GM18868 (cell line): Measurements from ENCODE around the gene GJC1.

Experiments
- ATAC-seq: cut with Tn5 transposase; IDR thresholded peaks from one replicate; pipeline ENCODE4 v1.9.1; 2021; ENCODE audit warnings: mild to moderate bottlenecking, moderate library complexity; ENCODE audit not compliant: unreplicated experiment

GJC1 gene

DNA sequence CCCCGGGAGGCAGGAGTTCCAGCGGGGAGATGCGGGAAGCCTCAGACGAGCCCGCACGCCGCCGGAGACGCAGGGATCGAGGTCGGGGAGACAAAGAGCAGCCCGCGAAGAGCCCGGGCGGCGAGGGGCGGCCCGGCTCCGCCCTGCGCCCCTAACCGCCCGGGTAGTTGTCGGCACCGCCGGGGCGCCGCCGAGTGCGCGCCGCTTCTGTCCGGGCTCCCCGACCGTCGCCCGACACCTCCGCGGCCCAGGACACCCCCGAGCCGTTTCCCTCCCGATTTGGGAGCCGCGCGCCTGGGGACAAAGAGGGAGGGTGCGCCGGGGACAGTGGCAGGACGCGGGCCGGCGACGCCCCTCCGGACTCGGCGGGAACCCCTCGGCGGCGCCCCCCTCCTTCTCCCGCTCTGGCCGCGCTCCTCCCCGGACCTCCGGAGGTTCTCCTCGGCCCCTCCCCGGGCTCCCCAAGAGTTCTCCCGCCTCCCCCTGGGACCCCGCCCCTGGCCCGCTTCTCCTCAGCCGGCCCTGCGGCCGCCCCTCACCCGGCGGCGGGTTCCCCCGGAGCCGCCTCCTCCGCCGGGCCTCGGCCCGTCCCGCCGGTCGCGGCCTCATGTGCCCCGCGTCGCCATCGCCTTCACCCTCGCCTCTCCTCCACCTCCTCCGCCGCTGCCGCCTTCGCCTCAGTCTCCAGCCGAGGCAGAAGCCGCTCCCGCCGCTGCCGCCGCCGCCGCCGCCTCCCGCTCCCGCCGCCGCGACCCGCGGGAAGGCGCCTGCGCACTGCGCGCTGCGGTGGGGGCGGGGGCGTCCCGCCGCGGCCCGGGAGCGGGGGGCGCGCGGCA, at the start of gene GJC1:
TSS of gene GJC1 (minus strand) at position 765 of the 836 bp plus-strand sequence. CDS start 24,470 bp downstream, outside the sequence.
- ATAC-seq = no peak

DNA sequence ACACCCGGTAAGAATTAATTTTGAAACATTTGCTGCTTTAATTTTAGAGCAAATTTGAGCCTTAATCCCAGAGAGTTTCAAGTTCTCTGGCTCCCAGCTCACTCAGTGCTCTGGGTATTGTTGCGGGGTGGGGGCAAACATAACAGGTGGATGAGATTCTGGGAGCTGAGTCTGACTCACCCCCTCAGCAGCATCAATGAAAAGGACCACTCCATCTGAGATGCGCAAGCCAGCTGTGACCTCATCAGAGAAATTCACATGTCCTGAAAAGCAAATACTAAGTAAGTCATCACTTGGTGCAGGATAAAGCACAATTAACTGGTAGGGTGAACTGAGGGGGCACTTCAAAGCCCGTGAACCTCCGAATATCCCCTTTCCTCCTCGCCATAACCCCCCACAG, 49.3 kb upstream of the GJC1 start:
- ATAC-seq = no peak

DNA sequence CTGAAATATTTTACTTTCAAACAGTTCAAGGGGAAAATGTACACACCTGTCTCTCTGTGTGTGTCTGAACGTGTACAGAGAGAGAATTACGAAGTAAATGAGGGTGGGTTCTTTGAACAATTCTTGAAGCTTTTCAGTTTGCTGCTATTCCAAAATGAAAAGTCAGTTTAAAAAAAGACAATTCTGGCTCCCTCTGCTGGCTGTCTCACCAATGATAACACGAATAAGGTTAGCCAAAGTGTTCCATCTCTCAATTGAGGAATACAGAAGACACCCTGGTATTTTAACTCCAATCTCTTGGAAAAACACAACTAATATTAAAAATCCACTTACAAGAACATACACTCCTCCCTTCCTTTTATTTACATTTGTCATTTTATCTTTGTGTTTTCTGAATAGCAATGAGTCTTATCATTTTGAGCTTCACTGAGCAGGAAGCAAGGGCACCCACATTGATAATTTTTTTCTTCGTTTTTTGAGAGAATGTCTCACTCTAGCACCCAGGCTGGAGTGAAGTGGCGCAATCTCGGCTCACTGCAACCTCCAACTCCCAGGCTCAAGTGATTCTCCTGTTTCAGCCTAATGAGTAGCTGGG, 48.6 kb upstream of the GJC1 start:
- ATAC-seq = no peak

DNA sequence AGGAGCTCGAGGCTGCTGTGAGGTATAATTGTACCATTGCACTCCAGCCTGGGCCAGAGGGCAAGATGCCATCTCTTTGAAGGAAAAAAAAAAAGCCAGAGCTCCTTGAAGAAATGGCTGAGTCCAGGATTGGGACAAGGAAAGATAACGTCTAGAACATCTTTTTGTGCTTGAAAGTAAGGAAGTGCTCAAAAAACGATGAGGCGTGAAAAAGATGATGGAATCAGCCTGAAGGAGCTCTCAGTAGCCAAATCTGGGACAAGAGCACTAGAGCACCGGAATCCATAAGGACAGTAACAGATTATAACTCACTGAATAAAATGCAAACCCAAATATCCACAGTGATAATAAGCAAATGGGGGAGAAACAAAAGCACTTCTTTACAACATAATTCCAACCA, 47.0 kb upstream of the GJC1 start:
- no peak for ATAC-seq

DNA sequence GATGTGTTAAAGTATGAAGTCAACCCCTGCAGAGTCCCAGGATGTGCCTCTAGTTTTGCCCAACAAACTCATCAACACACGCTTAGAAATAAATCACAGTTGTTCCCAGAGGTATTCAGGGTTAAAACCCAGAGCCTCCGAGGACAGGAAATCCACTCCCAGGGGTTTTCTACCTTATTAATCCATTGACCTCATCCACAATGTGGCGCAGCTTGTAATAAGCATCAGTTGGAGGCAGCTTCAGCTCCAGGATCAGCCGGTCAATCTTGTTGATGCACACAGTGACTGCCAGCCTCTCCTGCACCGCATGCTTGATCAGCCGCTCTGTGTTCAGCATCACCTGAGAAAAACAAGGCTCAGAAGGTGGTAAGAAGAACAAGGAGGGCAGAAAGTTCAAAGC, 45.7 kb upstream of the GJC1 start:
- ATAC-seq = no peak

DNA sequence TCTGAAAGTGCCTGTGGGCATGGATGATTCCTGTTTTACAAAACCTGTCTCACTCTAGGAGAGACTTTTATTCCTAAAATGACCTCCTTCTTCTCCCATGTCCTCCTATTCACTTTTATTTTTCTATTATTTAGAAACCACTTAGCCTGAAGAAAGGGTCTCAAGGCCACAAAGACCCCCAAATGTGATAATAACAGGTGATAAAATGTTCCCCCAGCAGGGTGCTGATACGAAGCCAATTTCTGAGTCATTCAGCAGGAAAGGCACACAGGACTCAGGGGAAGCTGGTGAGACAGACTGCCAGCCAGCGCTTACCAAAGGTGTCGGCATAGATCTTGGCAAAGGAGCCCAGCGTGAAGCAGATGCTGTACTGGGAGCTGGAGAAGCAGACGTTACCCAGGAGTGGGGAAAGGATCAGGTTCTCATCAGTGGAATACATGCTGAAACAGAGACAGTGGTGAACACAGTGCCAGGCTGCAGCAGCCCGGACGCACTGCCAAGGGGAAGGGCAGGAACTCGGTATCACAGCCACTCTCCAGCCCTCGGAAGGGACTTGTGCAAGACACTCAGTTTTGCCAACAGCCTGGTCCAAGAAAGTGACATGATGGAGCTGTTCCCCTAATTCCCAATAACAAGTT, 42.2 kb upstream of the GJC1 start:
- ATAC-seq = no peak

DNA sequence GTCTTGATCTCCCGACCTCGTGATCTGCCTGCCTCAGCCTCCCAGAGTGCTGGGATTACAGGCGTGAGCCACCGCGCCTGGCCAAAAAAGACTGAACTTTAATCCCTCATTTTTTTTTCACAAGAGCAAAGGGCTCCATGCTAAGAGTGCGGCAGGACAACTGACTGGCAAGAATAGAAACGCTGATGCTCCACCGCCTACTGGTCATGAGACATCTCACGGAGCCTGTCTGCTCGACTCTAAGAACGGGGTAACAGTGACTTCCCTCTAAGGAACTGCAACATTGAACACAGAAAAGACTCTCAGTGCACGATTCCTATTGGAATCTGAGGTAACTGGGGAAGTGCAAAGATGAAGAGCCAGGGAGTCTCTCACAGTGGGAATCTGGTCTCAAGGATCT, 41.5 kb upstream of the GJC1 start:
- no peak for ATAC-seq

DNA sequence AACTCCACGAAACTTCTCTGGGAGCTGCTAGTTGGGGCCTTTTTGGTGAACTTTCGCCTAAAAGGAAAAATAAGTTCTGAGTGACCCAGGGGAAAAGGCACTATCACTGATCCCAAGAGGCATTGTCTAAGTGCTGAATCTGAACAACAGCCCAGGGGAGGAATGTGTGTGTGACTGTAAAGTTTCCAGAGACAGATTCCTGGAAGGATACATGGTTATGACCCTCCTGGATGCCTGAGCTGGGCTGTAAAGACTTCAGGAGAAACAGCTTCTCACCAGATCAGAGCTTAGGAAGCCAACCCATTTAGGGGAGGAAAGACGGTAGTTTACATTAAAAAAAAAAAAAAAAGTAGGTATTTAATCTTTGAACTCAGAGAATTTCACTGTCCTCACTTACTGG, 37.8 kb upstream of the GJC1 start:
- ATAC-seq = no peak

DNA sequence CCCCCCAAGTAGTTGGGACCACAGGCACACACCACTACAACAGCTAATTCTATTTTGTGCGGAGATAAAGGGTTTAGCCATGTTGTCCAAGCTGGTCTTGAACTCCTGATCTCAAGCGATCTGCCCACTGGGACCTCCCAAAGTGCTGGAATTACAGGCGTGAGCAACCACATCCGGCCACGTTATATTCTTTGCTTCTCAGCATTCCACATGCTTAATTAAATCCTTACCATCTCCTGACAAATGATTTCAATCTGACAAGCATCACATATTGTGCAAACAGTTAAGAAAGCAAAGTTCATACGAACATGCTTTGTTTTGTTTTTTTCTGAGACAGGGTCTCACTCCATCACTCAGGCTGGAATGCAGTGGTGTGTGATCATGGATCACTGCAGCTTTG, 35.8 kb upstream of the GJC1 start:
- no peak for ATAC-seq

DNA sequence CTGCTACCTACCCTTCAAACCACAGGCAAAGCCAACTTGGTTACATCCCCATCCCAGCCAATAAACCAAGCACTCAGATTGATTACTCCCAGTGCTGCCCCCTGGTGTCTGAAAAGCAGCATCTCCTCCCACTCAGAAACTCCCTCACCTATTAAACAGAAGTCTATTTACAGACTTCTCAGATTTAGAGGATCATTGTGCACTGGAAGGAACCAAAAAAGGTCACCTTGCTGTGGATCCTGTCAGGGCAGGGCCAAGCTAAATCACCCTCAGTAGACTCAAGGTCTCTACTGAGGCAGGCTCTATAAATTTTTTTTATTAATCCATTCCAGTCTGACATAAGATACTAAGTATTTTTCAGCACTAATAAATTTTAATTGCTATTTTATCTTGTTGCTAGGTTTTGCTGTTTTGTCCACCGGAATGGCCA, 35.2 kb upstream of the GJC1 start:
- ATAC-seq = no peak

DNA sequence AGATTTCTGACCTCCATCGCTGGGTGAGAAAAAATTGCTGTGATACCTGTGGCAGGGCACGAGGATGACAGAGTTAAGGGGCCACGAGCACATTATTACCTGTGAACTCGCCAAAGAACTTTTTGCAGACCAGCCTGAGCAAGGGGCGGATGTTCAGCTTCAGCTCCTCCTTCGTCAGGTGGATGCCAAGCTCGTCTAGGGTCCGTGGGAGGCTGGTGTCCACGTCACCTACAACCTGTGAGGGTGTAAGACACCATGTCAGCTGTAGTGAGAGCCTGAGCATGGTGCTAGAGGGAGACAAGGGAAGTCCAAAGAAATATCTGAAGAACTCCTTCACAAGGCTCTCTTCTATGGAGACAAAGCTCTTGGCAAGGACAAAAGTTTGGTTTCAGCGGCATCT, 34.7 kb upstream of the GJC1 start:
- ATAC-seq = no peak

DNA sequence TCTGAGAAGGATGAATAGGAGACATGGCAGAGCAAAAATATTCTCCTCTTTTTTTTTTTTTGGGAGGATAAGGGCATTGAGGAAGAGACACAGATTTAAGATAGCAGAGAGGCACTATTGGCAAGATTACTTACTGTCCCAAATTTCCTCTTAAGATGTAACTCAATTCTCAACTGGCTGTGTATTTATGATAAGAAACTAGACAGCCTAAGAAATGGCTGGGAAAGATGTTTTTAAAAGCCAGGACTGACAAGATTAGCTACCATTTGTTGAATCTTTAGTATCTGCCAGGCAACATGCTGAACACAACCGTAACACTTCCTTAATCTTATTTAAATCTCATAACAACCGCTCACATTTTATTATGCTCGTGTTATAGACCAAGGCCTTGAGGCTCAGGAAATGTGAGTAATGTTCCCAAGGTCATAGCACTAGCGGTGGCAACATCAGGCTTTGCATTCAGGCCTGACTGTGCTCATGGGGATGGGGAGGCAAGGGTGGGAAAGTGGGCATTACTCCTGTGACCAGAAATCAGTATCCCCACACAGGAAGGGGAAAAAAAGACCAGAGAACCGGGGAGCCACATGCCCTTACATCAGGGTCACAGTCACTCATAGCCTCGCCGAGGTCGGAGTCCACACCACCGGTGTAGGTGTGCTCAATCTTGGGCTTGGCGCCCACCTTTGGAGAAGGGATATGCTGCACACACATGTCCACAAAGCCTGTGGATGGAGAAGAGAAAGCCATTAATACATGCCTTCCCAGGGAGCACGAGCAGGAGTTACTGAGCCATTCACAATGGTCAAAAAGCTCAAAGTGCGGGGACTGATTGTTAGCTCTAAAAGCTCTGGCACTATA, 33.2 kb upstream of the GJC1 start:
- ATAC-seq = no peak

DNA sequence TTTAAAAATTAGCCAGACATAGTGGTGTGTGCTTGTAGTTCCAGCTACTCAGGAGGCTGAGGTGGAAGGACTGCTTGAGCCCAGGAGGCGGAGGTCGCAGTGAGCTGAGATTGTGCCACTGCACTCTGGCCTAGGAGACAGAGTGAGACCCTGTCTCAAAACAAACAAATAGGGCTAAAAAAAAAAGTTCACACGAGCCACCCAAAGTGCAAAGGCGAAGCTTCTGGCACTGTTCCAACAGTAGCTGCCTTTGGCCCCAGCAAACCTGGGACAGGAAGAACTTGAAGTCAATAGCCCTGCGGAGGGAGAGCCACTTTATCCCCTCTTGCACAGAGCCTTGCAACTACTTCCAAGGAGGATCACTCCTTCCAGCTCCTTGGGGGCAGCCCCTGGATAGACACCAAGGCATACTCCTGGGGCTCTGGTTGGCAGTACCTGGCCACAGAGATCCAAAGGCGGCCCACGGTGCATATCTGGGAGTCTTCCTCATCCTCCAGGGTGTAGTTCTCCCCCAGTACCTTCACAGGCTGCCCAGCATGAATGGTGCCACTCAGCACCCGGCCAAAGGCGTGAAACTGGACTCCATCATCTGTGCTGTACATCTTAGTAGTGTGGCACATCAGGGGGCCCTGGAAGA, 32.3 kb upstream of the GJC1 start:
- ATAC-seq = no peak

DNA sequence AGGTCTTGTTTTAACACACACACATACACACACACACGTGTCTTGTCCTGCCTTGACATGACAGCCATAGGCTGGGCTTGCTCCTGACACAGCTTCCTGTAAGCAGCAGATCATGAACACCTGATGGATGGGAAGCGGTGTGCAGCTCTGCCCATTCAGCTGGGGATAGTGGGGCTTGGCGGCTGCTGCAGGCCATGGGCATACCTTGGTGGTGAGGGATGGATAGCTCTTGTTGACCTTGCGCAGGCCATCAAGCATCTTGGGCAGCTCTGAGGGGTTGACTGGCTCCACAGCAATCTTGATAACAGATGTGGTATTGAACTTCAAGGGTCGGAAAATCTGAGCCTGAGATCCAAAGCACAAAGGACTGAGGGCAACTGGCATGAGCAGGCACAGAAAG, 29.6 kb upstream of the GJC1 start:
- ATAC-seq = no peak

DNA sequence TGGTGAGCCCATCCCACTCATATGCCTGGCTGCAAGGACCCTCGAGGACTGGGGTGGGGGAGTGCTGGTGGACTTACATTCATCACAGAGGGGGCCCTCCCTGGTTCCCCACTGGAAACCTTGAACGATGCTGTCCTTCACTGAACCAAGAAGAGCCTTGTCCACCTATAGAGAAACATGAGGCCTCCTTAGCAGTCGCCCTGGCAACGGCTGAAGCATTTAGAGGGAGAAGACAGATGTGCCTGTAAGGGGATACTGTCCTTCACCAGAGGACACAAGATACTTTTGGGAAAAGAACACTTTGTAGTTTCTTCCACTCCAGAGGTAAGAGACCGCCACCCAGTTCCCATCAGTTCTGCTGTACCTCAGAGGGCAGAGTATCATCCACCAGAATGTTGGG, 24.1 kb upstream of the GJC1 start:
- no peak for ATAC-seq

DNA sequence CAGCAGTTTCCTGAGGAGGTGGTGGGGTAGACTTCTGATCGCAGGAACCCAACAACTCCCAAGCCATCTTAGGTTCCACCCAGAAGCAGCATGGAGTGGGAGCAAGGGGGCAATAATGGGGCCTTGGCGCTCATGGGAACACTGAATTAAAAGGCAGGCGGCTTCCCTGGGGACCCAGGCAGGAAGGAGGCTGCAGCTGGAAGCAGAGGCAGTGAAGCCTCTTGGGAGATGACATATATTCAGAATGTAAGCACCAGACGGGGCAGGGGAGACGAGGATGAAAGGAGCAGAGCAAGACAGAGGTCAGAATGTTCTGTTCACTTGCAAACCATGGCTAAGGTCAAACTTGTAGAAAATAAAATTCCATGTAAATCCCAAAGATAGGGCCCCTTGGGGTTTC, 20.5 kb upstream of the GJC1 start:
- ATAC-seq = no peak

DNA sequence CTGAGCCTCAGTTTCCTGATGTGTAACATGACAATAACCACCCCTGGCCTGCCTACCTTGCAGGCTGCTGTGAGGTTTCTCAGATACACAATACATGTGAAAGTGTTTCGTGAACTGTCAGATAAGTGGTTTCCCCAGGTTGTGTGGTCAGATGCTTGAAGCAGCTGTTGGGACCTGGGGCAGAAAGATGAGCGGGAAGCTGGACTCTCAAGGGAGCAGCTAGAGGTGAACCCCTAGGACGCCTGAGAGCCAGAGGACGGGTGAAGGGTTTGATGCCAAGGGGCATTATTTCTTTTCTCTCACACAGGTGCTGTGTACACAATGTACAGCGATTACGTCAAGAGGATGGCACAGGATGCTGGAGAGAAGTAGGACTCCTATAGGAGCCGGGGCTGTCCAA, 19.9 kb upstream of the GJC1 start:
- no peak for ATAC-seq

DNA sequence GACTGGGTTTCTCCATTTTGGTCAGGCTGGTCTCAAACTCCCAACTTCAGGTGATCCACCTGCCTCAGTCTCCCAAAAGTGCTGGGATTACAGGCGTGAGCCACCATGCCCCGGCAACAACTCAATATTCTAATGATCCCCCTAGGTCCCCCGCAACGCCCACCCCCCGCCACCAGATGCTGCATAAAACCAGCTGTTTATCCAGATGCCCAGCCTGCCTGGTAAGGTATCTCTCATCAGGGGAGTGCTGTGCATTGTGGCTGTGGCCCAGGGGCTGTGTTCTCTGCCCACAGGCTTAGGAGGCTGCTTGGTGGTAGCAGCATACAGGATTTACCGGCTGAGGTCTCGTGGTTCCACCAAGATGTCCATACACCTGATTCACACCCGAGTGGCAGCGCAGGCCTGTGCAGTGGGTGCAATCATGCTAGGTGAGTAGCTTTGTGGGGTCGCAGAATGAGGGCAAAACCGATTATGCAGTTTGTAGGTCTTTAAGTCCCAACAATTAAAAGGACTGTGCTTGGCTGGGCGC, 18.9 kb upstream of the GJC1 start:
- ATAC-seq = no peak

DNA sequence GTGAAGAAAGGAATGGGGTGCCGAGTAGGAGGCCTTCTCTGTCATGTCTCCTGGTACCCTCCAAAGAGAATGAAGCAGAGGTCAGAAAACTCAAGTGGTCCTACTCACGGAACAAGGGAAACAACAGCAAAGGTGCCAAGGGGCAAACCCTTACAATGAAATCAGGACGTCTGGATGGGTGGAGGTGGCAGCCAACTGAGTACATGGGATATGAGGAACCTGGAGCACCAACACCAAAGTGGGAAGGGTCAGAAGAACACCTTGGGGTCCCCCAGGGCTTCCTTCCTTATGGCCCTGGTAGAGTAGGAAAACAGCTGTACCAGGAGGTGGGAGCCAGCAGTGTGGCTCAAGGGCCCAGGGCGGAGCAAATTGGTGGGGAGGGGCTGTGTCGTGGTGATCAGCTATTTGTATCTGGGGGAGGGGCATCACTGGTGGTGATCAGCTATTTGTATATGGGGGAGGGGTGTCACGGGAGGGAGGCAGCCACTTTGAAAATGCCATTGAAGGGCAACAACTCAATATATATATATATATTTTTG, 18.2 kb upstream of the GJC1 start:
- ATAC-seq = no peak

DNA sequence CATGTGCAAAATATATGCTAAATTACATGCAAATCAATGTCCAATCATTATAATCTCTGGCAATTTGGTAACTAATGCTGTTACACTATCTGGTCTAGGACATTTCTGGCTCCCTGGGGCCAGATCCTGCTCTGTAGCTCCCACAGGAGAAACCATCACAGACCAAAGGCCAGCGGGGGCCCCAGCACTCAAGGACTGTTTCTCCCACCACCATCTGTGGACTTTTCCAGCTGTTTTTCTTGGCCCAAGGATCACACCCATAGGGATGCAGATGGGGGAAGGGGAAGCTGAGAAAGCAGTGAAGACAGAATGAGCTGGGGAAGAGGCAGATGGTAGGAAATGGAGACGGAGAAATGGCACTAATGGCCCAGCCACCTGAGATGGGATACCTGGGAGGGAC, 17.5 kb upstream of the GJC1 start, which contains the start of gene HIGD1B:
TSS of gene HIGD1B (plus strand) at position 298 of the 400 bp plus-strand sequence. CDS start 270 bp downstream, outside the sequence.
- ATAC-seq = no peak
